ENCODE data around the gene GPR17.

DNA sequence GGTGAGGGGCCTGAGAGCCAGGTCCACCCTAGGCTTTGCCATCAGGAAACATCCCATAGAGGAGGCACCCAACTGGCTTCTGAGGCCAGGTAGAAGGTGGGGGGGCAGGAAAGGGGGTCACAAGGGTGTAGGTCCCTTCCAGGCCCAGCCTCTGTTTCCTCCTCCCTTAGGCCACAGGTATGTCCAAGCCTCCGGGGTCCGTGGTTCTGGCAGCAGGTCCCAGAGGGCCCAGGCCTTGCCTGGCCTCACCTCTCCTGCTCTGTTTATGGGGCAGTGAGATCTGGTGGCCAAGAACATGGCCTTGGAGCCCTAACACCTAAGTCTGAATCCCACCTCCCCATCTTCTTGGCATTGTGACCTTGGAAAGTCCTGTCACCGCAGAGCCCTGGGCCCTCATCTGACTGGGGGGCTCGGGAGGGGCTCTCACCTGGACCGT lies 21.6 kb upstream of the GPR17 start:
- TF ChIP-seq, protein P1, sequence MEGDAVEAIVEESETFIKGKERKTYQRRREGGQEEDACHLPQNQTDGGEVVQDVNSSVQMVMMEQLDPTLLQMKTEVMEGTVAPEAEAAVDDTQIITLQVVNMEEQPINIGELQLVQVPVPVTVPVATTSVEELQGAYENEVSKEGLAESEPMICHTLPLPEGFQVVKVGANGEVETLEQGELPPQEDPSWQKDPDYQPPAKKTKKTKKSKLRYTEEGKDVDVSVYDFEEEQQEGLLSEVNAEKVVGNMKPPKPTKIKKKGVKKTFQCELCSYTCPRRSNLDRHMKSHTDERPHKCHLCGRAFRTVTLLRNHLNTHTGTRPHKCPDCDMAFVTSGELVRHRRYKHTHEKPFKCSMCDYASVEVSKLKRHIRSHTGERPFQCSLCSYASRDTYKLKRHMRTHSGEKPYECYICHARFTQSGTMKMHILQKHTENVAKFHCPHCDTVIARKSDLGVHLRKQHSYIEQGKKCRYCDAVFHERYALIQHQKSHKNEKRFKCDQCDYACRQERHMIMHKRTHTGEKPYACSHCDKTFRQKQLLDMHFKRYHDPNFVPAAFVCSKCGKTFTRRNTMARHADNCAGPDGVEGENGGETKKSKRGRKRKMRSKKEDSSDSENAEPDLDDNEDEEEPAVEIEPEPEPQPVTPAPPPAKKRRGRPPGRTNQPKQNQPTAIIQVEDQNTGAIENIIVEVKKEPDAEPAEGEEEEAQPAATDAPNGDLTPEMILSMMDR (IDR thresholded peaks at IDR 0.05): no peak
- TF ChIP-seq POLR2A (IDR thresholded peaks at IDR 0.05): no peak

Data from heart left ventricle (tissue), 13 donors.